HepG2 (cell line): ENCODE results near the gene MMP25. TPM values are rescaled to one million over a fixed set of nuclear protein-coding genes. Genes with fewer than 3 reads are reported as not detected.

ENCODE experiments used
- CEBPG ChIP-seq: IDR thresholded peaks from 2 replicates; pipeline ENCODE4 v1.6.1; 2016
- HMGA1 ChIP-seq: sonication (generic); formaldehyde crosslinking; conservative IDR thresholded peaks from 2 replicates; pipeline ENCODE4 v1.4.0; 2020; ENCODE audit warnings: missing genetic modification reagents
- IKZF5 ChIP-seq: IDR thresholded peaks from 2 replicates; pipeline ENCODE4 v1.6.1; 2018; ENCODE audit warnings: missing genetic modification reagents, mild to moderate bottlenecking, missing compliant biosample characterization
- LRRFIP1 ChIP-seq: sonication (generic); formaldehyde crosslinking; conservative IDR thresholded peaks from 2 replicates; pipeline ENCODE4 v1.4.0; 2020; ENCODE audit warnings: missing genetic modification reagents
- NCOR1 ChIP-seq: fragments of 200-600 bp; sonication (generic); IDR thresholded peaks from 2 replicates; pipeline ENCODE4 v1.7.0; 2017; ENCODE audit warnings: antibody characterized with exemption, low read length, borderline replicate concordance
- RERE ChIP-seq: IDR thresholded peaks from 2 replicates; pipeline ENCODE4 v1.6.1; 2016; ENCODE audit warnings: low read depth, missing genetic modification reagents, missing compliant biosample characterization
- SRSF4 ChIP-seq: fragments of 200-400 bp; formaldehyde crosslinking; IDR thresholded peaks from one replicate; pipeline ENCODE4 v1.6.1; 2018; ENCODE audit warnings: mild to moderate bottlenecking, low read depth, low read length, moderate library complexity; ENCODE audit not compliant: poor library complexity, severe bottlenecking
- ZBTB43 ChIP-seq: sonication (generic); formaldehyde crosslinking; conservative IDR thresholded peaks from 2 replicates; pipeline ENCODE4 v1.4.0; 2020; ENCODE audit warnings: missing genetic modification reagents
- ZNF615 ChIP-seq: sonication (generic); formaldehyde crosslinking; IDR thresholded peaks from 2 replicates; pipeline ENCODE4 v1.5.0; 2020; ENCODE audit warnings: mild to moderate bottlenecking, missing genetic modification reagents, borderline replicate concordance
- ZZZ3 ChIP-seq: sonication (generic); formaldehyde crosslinking; IDR thresholded peaks from 2 replicates; pipeline ENCODE4 v1.4.0; 2020; ENCODE audit warnings: missing genetic modification reagents, mild to moderate bottlenecking, borderline replicate concordance
- polyA plus RNA-seq, 8 experiments: library from polyadenylated mRNA; depleted of rRNA in 3 of 8; stranded (reverse) in 7 of 8; unstranded in 1 of 8; fragments of >200 nt; fragmentation: Illumina TruSeq in 4 of 8; extraction: Trizol in 4 of 8; gene quantifications; 2 replicates each; pipeline versions ENCODE4 v1.2.1 to v1.2.3, GENCODE V29; 2011 to 2016; ENCODE audit warnings: low read depth in 4 of 8, missing spikeins in 1 of 8, mixed read lengths in 1 of 8; ENCODE audit not compliant: insufficient read depth in 1 of 8
- total RNA-seq, 5 experiments: library from RNA; depleted of rRNA; stranded (reverse); fragments of >200 nt; fragmentation: Illumina TruSeq; extraction: Trizol; gene quantifications; 2 replicates each; pipeline ENCODE4 v1.2.3, GENCODE V29; 2016; ENCODE audit warnings: low read depth in 1 of 5
- TF ChIP-seq, protein P1 (sequence below): sonication (generic); formaldehyde crosslinking; IDR thresholded peaks from 2 replicates; pipeline ENCODE4 v1.4.0; 2020; ENCODE audit warnings: mild to moderate bottlenecking, missing genetic modification reagents
- TF ChIP-seq, protein P2 (sequence below): sonication (generic); formaldehyde crosslinking; IDR thresholded peaks from 2 replicates; pipeline ENCODE4 v1.5.1; 2020; ENCODE audit warnings: missing genetic modification reagents, mild to moderate bottlenecking, borderline replicate concordance

MMP25 gene
- total and polyA plus RNA-seq, 2 of the 13 experiments (the other 11 are each of a cell fraction or from before 2014, with no cell fraction given): 0.04 to 0.08 TPM

DNA sequence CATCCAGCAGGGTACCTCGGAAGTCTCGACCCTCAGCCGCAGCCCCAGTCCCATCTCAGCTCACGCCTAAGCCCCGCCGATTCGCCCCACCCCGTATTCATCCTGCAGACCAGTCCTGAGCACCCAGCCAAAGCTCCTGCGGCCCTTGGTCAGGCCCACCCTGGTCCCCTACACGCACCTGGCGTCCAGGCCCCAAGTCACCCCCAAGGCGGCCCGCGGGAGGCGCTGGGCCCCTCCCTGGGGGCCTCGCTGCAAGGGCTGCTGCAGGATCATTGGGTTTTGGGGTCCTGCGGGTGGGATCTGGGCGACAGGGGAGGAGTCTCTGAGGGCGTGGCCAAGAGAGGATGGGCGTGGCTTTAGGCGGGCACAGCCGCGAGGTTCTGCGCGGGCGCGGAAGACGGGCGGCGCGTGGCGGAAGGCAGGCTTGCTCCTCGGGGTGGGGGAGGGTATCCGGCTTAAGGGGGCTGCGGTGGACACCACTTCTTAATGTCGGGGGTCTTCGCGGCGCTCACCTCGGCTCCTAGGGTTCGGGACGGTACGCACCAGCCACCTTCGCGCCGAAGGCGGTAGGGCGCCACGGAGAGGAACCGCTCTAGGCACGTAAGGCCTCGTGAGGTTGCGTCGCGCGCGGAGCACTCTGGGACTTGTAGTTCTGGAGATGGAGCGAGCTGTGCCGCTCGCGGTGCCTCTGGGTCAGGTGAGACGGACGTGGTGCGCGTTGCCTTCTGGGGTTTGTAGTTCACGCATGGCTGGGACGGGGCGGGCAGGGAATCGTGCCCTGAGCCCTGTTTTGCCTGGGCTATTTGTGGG is 22.5 kb upstream of the MMP25 start, which contains the start of the genes HCFC1R1 and THOC6 (continued):
- TF ChIP-seq IKZF5 (CRISPR knock-in tag) (peak; percentile 77; the same call in 1 of the 2 replicates), RERE (CRISPR knock-in tag) (0 out of 2 replicates have a peak, but pooled peaks have one; percentile 13), ZNF615 (peak; percentile 84; the same call in 1 of the 2 replicates), LRRFIP1 (CRISPR knock-in tag) (no peak), ZBTB43 (CRISPR knock-in tag) (no peak), NCOR1 (peak; percentile 30; the same call in 1 of the 2 replicates), HMGA1 (CRISPR knock-in tag) (no peak), SRSF4 (peak; percentile 69), CEBPG (CRISPR knock-in tag) (peak; percentile 81), ZZZ3 (0 out of 2 replicates have a peak, but pooled peaks have one; percentile 53)
- TF ChIP-seq, protein P1, sequence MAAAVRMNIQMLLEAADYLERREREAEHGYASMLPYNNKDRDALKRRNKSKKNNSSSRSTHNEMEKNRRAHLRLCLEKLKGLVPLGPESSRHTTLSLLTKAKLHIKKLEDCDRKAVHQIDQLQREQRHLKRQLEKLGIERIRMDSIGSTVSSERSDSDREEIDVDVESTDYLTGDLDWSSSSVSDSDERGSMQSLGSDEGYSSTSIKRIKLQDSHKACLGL (CRISPR knock-in tag): peak; percentile 24; the same call in 1 of the 2 replicates
- TF ChIP-seq, protein P2, sequence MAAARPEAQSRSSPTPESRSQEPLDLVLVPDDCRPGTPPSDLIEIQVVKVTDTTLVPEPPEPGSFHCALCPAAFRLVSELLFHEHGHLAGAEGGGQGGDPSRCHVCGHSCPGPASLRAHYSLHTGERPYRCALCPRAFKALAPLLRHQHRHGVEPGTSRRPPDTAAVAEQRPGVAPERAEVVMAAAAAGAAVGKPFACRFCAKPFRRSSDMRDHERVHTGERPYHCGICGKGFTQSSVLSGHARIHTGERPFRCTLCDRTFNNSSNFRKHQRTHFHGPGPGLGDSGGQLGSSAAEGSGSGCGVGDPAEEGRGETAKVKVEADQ (CRISPR knock-in tag): peak; percentile 88
